C1 segment of cervical spinal cord (tissue), 14 donors: ENCODE measurements around the gene TMEM11.
"Not testable (repeated sequence)": the region's sequence is repeated elsewhere in the genome, so short reads cannot be mapped to it uniquely, and the experiment has no call there.

ENCODE experiments used
- DNase-seq, 14 donors: peaks; one replicate each; lab custom pipeline; 2025; lab: John Stamatoyannopoulos, UW

The TMEM11 gene

GRCh38 chr17:21242780-21243515 is 29.0 kb upstream of the TMEM11 start:
- DNase-seq, result no peak

DNA sequence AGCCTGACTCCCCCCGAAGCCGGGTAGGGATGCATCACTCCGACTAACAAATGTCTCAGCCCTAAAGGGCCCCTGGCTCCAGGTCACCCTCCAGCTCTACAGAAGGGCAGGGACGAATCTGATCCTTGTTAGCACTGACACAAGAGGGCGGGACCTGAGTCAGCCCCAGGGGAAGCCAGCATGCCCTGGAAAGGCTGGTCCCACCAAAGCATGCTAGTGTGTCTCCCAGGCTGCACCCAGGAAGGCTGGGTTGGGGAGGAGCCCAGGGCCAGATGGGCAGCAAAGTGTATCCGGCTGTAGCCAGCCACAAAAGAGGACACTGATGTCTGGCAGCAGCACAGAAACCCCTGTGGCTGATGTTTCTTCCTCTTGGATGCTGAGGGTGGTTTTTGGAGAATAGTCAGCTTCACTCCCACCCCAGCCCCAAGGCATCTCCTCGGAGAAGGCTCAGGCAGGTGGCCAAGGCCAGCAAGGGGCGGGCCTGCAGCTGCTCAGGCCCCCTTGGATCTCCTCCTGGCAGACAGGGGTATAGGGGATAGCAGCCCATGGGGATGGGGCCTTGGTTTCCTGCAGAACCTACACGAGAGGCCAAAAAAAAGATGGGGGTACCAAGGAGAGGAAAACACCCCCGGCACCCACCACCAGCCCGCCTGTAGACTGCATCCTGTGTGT is 28.2 kb upstream of the TMEM11 start:
- DNase-seq, result no peak

GRCh38 chr17:21241564-21241963 is 27.6 kb upstream of the TMEM11 start:
- DNase-seq, result no peak

GRCh38 chr17:21240369-21241055 is 26.6 kb upstream of the TMEM11 start:
- no peak for DNase-seq

DNA sequence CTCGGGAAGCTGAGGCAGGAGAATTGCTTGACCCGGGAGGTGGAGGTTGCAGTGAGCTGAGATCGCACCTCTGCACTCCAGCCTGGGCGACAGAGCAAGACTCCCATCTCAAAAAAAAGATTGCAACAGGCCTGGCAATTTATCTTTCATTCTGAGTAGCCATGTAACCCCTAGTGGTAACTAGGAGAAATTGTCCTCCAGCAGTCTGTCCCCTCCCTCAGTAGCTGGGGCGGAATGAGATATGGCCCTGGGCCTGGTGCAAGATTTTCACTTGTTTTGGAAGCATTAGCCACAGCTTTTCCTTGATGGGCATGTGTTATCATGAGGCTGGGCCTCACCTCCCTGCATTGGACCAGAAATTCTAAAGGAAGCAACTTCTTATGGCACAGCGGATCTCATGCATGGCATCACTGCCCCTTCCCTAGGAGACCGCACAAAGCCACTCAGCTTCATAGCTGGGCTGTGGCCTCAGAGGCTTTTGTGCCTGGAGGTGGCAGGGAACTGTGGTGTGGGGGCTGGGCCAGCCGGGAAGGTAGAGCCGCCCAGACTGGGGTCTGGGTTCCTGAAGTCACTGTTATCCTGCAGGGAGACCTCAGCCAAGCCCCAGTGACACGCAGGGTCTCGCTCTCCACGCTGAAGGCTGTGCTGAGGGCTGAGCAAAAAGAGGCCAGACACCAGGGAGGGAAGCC is 25.9 kb upstream of the TMEM11 start:
- DNase-seq, result no peak

DNA sequence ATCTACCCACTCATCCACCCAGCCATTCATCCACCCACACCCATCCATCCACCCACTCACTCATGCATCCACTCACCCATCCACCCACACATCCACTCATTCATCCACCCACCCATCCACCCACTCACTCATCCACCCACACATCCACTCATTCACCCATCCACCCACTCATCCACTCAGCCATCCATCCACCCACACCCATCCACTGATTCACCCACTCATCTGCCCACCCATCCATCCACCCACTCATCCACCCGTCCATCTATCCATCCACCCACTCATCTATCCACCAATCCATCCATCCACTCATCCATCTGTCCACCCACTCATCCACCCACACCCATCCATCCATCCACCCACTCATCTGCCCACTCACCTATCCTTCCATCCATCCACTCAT is 22.0 kb upstream of the TMEM11 start:
- no peak for DNase-seq

DNA sequence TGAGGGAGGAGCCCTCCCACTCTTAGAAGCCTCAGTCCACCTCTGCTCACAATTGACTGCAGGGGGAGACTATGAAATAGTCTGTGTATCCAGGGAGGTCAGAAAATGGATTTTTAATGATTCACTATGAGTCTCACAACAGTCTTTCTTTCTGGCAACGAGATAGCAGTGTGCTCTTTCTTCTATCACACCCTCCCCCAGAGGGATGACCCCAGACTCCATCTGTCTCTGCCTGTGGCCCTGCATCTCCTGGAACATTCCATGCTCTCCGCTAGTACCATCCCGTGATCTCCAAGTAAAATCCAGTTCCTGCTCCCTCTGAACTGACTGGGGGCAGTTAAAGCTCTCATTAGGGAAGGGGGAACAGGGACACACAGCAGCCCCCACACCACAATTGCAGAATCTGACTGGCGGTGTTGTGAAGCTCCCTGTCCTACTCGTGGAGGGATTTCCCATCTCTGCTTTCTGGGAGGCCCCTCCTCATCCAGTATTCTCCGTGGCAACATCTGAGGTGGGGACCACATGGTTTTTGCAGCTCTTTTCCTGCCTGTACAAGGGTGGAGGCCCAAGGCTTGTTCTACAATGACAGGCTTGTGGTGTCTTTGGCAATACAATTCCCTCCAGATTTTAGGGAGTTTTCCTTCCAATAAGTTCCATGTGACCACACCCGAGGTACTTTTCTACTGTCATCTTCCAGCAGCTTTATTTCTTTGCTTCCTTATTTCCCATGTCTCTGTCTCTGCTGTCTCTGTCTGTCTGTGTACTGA is 19.8 kb upstream of the TMEM11 start:
- no peak for DNase-seq

- DNase-seq, result no peak
Measured at GRCh38 chr17:21232033-21232749, 18.2 kb upstream of the TMEM11 start.

GRCh38 chr17:21231533-21231932 is 17.6 kb upstream of the TMEM11 start:
- no peak for DNase-seq

DNA sequence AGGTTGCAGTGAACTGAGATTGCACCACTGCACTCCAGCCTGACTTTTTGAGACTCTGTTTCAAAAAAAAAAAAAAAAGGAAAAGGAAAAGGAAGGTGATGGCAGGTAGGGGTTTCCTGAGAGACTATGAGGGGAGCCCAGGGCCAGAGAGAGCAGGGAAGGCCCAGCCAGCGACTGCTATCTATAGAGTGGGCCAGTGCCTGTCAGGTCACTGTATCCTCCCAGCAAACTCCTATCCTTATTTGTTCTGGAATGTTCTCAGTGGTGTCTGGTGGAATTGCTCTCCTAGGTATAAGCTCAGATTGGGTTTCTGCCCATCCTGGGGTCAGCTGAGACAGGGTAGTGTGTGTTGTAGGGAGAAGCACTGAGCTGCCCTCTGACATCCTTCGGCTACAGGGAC is 14.9 kb upstream of the TMEM11 start:
- DNase-seq, result no peak

- DNase-seq, result no peak
Measured at GRCh38 chr17:21228111-21228510, 14.2 kb upstream of the TMEM11 start.

DNA sequence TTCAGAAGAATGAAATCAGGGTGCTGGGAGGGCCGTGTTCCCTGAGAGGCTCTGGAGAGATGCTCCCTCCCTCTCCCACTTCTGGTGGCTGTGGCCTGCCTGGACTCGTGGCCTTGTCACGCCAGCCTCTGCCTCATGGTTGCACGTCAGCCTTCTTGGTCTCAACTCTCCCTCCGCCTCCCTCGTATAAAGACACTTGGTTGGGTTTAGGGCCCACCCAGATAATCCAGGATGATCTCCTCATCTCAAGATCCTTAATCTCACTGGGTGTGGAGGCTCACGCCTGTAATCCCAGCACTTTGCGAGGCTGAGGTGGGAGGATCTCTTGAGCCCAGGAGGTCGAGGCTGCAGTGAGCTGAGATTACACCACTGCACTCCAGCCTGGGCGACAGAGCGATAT is 13.3 kb upstream of the TMEM11 start:
- not testable (repeated sequence) for DNase-seq

DNA sequence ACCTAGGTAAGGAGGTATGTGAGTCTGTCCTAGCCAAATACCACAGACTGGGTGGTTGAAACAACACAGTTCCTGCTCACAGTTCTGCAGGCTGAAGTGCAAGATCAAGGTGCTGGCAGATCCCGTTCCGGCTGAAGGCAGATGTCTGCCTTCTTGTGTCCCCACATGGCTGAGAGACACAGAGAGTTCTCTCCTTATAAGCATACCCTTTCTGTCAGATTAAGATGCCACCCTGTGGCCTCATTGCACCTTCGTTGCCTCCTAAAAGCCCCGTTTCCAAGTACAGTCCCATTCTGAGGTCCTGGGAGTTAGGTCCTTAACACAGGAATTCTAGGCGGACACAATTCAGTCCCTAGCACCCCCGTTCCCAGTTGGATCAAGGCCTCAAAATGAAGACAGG is 9.1 kb upstream of the TMEM11 start:
- DNase-seq, result no peak

- DNase-seq, result no peak
Measured at GRCh38 chr17:21218831-21219380, 4.9 kb upstream of the TMEM11 start.

DNA sequence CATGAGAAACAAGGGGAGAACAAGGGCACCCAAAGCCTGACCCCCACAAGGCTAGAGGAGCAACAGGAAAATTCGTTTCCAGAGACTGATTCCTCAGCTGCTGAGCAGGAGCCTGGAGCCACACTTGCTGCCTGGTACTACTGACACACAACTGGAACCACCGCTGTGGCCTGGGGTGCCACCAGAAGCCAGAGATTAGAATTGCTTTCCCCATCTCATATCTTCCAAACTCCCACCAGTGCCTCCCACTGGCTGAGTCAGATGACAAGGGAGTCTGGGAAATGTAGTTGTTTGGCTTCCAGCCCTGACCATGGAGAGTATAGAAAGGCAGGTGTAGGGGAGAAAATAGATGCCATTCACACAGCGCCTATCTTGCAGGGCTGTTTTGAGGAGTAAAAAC is 4.1 kb upstream of the TMEM11 start:
- no peak for DNase-seq

- DNase-seq, result no peak
Measured at GRCh38 chr17:21217346-21217745, 3.4 kb upstream of the TMEM11 start.

DNA sequence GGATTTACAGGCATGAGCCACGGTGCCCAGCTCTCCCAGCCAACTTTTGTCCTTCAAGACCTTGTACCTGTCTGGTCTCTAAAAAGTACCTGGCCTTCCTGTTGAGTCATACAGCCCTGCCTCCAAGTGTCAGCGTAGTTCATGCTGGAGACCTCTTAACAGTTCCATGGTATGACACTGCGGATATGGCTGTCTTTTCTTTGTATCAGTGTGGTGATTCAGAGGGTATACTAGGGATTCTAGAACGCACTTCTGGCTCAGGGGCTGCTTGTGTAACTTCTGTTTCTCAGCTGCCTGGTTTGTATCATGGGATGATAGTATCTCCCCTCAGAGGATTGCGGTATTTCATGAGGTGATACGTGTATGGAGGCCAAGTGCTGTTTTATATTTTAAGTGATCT is 2.0 kb upstream of the TMEM11 start:
- DNase-seq, result no peak

GRCh38 chr17:21214777-21215541 is 998 bp upstream of the TMEM11 start:
- DNase-seq, result peak in 2 of 14 donors; percentile 46 to 50

GRCh38 chr17:21213638-21214014 is 335 bp downstream of the TMEM11 start:
- peak in 2 of 14 donors; percentile 34 to 50 for DNase-seq
